Muscle of arm (tissue), 12 donors: ENCODE measurements around the gene ESYT2. TPM values are rescaled to one million over a fixed set of nuclear protein-coding genes. Genes with fewer than 3 reads are reported as not detected.
A peak's percentile ranks its signal among the peaks of the same experiment; 100 is the strongest.

Experiments
- DNase-seq: peaks from one replicate; pipeline ENCODE4 v3.0.0-alpha.2; 2013
- polyA plus RNA-seq, 12 donors: library from polyadenylated mRNA; unstranded; fragments of 120-200 nt; gene quantifications; one replicate each; pipeline ENCODE4 v1.2.1, GENCODE V29; 2013; ENCODE audit not compliant: insufficient read length in 12 of 12

Gene ESYT2
- polyA plus RNA-seq, 12 donors, result 31.1 to 45.5 (median 35.3) TPM; not detected in 1

GRCh38 chr7:158809596-158809995, 19.7 kb downstream of the ESYT2 start:
- DNase-seq, result no peak

GRCh38 chr7:158808126-158808525, 21.2 kb downstream of the ESYT2 start:
- no peak for DNase-seq

GRCh38 chr7:158805937-158806336, 23.4 kb downstream of the ESYT2 start:
- no peak for DNase-seq

- DNase-seq, result no peak
Observed at GRCh38 chr7:158805414-158805813, 23.9 kb downstream of the ESYT2 start.

GRCh38 chr7:158804335-158804734, 25.0 kb downstream of the ESYT2 start:
- no peak for DNase-seq

- DNase-seq, result no peak
Observed at GRCh38 chr7:158803367-158803969, 25.8 kb downstream of the ESYT2 start.

GRCh38 chr7:158802535-158803366, 26.6 kb downstream of the ESYT2 start:
- DNase-seq, result no peak

GRCh38 chr7:158798741-158799140, 30.6 kb downstream of the ESYT2 start:
- DNase-seq, result no peak

GRCh38 chr7:158796667-158797066, 32.6 kb downstream of the ESYT2 start:
- no peak for DNase-seq

GRCh38 chr7:158795272-158795671, 34.0 kb downstream of the ESYT2 start:
- DNase-seq, result no peak

GRCh38 chr7:158791107-158791506, 38.2 kb downstream of the ESYT2 start:
- no peak for DNase-seq

GRCh38 chr7:158789842-158790241, 39.5 kb downstream of the ESYT2 start:
- no peak for DNase-seq

GRCh38 chr7:158786898-158787297, 42.4 kb downstream of the ESYT2 start:
- DNase-seq, result no peak

- DNase-seq, result peak; percentile 45
Observed at GRCh38 chr7:158784270-158784669, 45.0 kb downstream of the ESYT2 start.

GRCh38 chr7:158783595-158783994, 45.7 kb downstream of the ESYT2 start:
- no peak for DNase-seq

GRCh38 chr7:158782761-158783401, 46.4 kb downstream of the ESYT2 start:
- peak; percentile 31 for DNase-seq

GRCh38 chr7:158781974-158782664, 47.2 kb downstream of the ESYT2 start:
- no peak for DNase-seq

- no peak for DNase-seq
Observed at GRCh38 chr7:158781217-158781973, 47.9 kb downstream of the ESYT2 start.

- DNase-seq, result no peak
Observed at GRCh38 chr7:158779061-158780000, 50.0 kb downstream of the ESYT2 start.

GRCh38 chr7:158778471-158778870, 50.8 kb downstream of the ESYT2 start:
- no peak for DNase-seq
